HG03469 (cell line): ENCODE results near the gene PKNOX2.
"Not testable (repeated sequence)": the region's sequence is repeated elsewhere in the genome, so short reads cannot be mapped to it uniquely, and the experiment has no call there.

Source experiments
- ATAC-seq: cut with Tn5 transposase; IDR thresholded peaks from one replicate; pipeline ENCODE4 v1.9.1; 2021; ENCODE audit warnings: mild to moderate bottlenecking, moderate library complexity, moderate number of reproducible peaks; ENCODE audit not compliant: unreplicated experiment

Gene PKNOX2

DNA sequence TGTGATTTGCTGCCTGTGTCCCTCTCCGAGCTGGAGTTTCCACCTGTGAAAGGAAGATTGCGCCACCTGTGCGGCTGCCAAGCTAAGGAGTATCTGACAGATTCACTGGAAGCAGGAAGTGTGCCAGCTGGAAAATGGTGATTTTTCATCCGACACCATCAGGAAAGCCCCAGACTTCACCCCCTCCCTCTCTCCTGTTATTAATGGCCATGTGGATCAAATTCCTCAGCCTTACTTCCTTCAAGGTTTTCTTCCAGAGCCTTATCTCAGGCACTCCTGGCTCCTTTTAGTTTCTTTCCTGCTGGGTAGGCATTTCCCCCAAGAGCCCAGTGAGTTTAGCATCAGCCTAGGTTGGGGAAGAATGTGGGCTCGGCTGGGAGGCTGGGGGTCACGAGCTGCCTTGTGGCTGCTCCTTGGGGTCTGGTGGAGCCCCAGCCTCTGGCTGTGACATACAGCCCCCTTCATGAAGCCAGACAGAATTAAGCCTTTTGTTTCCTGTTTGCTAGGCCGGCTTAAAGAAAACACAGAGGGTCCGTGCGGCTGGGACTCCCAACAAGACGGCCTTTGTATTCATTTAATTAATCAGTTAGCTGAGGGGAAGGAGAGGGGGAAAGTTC lies 37.1 kb downstream of the PKNOX2 start:
- no peak for ATAC-seq

DNA sequence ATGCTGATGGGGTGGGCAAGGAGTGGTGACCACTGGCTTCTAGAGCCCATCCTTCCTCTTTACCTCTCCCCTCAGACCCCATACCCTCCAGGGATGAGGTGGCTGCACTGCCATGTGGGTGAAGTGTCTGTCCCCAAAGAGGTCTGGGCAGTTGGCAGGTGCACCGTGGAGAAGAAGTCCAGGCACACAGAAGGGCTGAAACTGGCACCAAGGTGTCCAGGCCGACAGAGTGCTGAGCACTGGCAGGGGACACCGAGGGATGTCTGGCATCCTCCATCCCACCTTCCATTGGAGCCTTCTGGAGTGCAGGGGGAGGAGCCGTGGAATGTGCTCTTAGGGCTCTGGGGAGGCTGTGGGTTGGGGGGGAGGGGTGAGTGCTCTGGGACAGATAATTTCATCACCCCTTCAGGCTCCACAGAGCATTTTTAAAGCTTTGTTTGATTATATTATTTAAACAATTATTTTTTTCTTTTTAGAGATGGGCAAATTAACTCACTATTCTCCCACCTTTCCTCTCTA lies 37.9 kb downstream of the PKNOX2 start:
- ATAC-seq = no peak

DNA sequence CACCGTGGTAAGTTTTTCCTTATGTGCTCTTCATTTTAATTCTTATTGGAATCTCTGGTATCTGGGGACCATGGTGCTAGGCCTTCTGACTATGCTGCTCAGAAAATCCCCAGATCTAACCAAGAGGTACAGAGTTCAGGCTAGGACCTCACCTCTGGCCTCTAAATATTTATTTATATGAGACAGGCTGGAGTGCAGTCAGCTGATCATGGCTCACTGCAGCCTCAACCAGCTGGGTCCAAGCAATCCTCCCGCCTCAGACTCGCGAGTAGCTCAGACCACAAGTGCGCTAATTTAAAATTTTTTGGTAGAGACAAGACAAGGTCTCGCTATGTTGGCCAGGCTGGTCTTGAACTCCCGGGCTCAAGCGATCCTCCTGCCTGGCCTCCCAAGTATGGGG lies 38.4 kb downstream of the PKNOX2 start:
- no peak for ATAC-seq

GRCh38 chr11:125207866-125208425 lies 43.4 kb downstream of the PKNOX2 start:
- ATAC-seq = no peak

DNA sequence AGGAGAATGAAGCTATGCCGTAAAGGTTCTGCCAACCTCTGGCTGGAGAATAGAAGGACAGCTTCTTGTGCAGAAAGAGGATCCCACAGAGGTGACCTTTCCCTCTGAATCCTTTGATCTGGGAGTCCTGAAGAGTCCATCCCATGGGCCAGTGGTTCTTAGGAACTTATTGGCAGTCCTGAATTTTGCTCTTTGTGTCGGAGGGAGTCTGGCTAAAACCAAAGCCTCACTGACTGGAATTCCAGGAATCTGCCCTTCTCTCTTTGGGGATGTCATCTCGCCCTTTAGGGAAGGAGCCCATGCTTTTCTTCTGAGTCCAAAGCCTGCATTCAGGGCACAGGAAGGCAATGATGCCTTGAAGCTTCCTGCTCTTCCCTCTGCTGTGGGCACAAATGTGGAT lies 45.5 kb downstream of the PKNOX2 start:
- no peak for ATAC-seq

GRCh38 chr11:125211191-125211947 lies 46.8 kb downstream of the PKNOX2 start:
- ATAC-seq = no peak

DNA sequence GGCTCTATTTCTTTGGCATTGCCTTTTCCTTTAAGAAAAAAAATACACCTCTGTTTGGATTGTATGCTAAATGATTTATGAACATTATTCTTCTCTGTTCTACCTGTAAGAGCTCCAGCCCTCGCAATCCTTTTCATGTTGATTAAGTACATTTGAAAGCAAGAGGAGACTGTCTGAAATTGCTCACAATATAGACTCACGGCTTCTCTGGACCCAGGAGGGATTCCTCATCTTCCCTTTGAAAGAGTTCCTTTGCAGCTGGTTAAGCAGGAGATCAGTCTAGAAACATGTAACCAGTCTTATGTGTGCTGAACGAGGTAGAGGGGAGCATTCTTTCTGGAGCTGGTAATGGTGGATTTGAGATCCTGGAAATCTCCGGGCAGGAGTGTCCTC lies 47.4 kb downstream of the PKNOX2 start:
- no peak for ATAC-seq

DNA sequence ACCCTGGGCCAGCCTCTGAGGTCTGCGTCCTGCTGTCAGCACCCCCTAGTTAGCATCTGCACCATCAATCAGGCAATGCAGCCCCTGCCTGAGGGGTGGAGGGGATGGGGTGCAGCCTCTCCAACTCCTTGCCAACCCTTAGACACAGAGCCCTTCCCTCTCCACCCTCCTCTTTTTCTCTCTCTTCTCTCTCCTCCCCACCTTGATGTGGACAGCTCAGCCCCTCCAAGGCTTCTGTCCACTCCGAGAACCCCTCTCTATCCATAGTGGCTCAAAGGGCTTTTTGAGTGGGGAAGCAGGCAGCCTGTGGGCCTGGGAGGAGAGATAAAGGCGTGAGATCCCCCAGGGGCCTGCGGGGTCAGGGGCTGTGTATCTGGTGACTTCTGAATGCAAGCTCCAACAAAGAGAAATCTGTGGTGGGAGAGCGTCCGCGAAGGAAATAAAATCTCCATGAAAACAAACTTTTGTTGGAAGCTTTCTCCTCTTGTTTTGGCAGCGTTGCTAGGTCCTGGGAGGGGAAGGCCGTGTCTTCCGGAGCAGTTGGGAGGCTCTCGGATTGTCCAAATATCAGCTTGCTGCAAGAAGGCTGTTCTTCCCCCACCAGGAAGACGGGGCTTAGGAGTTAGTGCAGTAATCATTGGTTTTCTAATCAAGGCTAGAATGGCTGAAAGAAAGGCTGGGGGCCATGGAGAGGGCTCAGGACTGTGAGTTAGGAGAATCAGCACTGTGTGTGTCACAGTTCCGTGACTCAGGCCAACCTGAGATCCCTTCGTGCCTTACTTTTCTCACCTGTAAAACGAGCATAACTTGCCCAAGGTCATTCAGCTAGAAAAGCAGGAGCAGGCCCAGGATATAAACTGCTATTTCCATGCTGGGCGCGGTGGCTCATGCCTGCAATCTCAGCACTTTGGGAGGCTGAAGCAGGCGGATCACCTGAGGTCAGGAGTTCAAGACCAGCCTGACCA lies 50.3 kb downstream of the PKNOX2 start:
- no peak for ATAC-seq

DNA sequence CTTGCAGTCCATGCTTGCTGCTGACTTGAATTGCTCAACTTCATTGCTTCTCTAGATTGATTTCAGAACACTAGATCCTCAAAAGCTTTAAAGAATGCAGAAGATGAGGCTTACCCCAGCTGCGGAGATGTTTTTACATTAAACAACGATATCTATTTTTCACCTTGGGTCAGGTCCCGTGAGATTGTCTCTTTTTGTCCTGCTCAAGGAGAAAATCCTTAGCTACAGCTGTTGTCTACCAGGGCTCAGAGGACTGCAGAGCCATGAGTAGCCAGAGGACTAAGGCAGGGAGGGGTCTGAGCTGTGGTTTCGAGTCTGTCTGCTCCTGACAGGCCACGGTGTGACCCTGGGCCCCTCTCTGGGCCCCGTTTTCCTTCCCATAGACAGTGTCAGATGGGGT lies 51.4 kb downstream of the PKNOX2 start:
- ATAC-seq = no peak

DNA sequence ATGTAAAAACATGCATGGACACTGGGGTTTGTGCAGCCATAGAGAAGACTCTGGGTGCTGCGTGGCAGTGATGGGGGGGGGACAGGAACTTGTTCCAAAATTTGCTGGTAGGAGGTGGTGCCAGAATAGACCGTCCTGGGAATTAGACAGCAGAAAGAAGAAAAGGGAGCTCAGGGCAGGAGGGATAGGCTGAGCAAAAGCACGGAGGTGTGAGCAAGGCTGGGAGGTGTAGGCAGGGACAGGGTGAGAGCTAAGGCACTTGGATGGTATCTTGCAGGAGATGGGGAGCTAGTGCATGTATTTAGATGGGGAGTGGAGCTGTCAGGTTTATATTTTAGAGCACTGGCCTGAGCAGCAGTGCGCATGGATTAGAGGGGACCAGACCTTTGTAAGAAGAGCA lies 53.8 kb downstream of the PKNOX2 start:
- no peak for ATAC-seq

- no peak for ATAC-seq
Measured at GRCh38 chr11:125221461-125221860, 56.9 kb downstream of the PKNOX2 start.

- ATAC-seq = no peak
Measured at GRCh38 chr11:125222494-125222893, 57.9 kb downstream of the PKNOX2 start.

GRCh38 chr11:125223161-125223560 lies 58.6 kb downstream of the PKNOX2 start:
- ATAC-seq = not testable (repeated sequence)

DNA sequence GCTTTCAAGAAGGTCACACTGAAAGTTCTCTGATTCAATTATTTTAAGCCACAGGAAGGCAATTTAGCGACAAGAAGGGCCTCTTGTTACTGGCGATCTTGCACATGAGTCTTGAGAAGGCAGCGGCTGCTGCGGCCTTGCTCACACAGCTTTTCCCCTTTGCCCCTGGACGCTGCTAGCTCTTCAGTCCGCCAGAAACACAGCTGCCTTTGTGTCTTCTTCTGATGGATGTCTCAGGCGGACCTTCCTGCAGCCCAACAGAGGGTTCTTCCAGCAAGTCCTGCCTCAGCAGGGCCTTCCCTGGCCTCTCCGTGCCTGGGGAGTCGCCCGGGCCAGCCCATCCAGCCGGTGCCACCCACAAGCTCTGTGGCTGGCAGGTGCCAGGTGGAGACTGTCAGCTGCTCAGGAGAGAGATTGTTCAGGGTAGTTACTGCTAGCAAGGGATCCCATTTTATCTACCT lies 59.4 kb downstream of the PKNOX2 start:
- no peak for ATAC-seq

GRCh38 chr11:125224391-125225021 lies 60.0 kb downstream of the PKNOX2 start:
- no peak for ATAC-seq

- no peak for ATAC-seq
Measured at GRCh38 chr11:125225401-125225800, 60.9 kb downstream of the PKNOX2 start.

DNA sequence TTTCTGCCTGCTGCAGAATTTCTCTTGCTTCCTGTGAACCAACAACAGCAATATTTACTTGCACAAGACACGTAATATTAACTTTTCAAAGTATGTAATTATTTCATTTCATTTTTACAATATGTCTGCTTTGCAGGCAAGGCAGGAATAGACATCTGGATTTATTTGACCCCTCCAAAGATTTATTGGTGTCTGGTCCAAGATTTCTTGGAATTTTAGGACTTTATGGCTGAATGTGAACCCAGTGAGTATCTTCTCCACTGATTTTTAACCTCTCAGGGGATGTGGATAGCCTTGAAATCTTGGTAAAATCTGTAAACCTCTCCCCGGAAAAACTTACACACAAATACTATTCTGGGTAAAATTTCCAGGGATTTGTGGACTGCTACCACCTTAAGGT lies 61.5 kb downstream of the PKNOX2 start:
- no peak for ATAC-seq

DNA sequence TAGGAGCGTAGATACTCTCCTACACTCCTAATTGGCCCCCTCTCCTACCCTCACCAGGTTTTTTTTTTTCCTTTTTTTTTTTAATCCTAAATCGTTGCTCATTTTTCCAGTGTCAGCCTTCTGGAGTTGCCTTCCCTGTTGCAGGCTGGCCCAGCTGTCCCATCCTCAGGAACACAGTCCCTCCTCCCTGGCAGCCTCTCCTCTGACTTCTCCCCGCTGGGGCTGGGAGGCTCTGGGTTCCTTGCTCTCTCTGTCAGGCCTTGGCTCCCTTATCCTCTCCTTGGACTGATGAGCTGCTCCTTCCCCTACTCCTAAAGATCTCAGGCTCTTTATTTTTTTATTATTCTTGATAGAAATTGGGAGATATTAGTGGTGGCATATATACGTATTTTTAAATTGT lies 62.2 kb downstream of the PKNOX2 start:
- ATAC-seq = no peak

DNA sequence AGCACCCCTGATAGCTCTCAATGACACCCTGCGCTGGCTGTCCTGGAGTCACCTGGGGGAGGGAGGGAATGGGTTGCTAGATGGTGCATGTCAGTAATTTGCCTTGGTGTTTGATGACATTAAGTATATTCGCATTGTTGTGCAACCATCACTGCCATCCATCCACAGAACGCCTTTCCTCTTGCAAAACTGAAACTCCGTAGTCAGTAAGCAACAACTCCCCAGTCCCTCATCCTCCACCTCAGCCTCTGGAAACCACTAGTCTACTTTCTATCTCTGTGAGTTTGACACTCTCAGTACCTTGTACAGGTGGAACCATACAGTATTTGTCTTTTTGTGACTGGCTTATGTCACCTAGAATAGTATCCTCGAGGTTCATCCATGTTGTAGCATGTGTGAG lies 62.6 kb downstream of the PKNOX2 start:
- ATAC-seq = no peak

GRCh38 chr11:125228445-125228844 lies 63.9 kb downstream of the PKNOX2 start:
- ATAC-seq = no peak
